T47D (cell line): ENCODE measurements around the gene ZNF692.
"Not testable (repeated sequence)": the region's sequence is repeated elsewhere in the genome, so short reads cannot be mapped to it uniquely, and the experiment has no call there.

Experiments
- DNase-seq, 2 experiments: peaks; one replicate each; pipeline versions ENCODE4 v3.0.0 to v3.0.0-alpha.2; 2011 to 2012; ENCODE audit warnings: low read depth in 1 of 2, low spot score in 1 of 2
- JUND ChIP-seq: IDR thresholded peaks from 2 replicates; pipeline ENCODE4 v1.6.1; 2012; ENCODE audit warnings: low read depth
- in situ Hi-C: cut with HindIII; loops from 2 replicates; pipeline ENCODE4 v1.10.0; 2016; ENCODE audit warnings: low sequenced_read_pairs, low pct_unique_long_range_greater_than_20kb

Gene ZNF692

DNA sequence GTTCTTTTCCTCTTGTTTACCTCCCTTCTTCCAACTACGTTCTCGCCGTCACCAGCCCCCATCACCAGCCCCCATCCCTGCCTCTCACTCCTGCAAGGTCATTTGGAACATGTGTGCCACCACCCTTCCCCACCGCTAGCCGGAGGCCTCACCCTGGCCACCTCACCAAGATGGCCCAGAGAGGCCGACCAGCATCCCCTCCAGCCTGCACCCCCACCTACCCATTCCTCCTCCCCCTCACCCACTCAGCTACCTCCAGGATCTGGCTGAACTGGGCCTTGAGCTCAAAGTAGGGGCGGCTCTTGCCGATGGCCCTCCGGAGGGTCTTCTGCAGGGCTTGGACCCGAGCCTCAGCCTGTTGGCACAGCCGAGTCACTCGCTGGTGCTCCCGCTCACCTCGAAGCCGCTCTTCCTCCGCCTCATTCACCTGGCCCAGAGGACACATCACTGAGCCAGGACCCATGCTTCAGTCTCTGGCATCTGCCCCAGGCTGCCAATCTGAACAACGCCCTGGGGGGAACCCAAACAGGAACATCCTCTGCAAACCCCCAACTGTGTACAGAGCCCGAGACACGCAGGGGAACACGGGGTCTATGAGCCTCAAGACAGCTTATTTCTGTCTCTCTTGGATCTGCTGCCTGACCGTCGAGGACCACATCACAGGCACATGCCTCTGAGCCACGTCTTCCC is 46.0 kb downstream of the ZNF692 start:
- in situ Hi-C loops, result no loop called here
- DNase-seq, result no peak
- TF ChIP-seq JUND, result no peak

- no peak for TF ChIP-seq JUND
- in situ Hi-C loops, result no loop called here
- DNase-seq, result peak in 1 of 2 experiments; percentile 62
Measured at GRCh38 chr1:248811514-248812490, 47.1 kb downstream of the ZNF692 start.

DNA sequence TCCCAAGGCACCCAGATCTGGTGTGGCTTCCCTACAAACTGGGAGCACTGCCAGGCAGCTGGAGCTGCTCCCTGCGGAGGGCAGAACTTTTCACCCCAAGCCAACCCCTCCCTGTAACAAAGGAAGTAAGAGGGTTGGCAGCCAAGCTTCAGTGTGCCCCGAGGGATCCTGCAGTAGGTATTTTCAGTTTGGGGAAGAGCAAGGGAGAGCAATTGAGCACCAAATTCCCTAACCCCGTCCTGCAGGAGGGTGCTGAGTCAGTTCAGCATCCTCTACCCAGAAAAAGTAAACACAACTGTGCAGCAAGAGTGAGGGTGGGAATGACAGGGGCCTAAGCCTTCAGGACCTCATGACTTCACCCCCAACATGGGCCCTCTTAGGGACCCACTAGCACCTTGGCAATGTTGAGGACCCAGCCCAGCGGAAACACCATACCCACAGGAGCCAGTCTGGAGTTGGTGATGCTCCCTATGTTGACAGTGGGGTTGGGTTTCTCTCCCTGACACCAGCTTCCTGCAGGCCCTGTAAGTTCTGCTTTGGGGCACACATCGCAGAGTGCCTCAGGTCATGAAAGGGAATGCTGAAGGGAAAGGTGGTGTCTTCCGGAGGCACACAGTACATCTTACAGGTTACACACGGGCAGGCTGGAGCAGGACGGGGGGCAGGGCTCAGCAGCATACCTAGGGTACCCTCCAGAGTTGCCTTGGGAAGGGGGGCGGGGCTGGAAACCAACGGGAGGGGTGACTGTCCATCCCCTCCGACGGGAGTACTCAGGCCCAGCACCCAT is 48.0 kb downstream of the ZNF692 start:
- in situ Hi-C loops, result no loop called here
- no peak for TF ChIP-seq JUND
- peak in 1 of 2 experiments; percentile 32 for DNase-seq

DNA sequence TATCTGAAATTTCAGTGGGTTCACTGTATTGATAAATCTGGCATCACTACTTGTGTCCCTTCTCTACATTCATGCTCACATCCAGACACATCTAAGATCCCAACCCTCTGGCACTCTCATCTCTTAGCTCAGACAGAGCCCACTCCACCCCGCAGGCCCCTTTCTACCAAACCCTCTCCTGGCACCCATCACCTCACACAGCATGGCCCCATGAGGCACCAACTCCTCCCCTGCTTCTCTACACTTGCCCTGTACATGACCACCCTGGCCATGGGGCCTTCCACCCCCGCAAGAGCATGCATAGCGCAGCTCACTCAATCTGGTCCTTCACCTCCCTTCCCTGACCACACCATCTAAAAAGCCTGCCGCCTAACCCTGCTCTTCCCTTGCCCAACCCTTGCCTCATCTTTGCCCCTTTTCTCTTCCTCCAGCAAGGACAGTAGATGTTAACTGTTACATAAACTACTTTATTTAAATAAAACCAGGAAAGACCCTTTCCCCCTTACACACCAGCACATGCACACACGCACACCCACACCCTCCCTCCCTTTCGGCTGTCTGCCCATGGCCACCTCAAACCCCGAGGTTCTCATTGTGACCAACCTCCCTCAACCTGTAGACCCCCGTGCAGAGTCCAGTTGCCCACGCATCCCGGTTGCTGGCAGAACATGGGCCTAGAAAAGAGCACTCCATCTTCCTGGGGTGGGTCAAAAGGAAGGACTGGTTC is 48.7 kb downstream of the ZNF692 start:
- DNase-seq, result no peak
- in situ Hi-C loops, result no loop called here
- no peak for TF ChIP-seq JUND

- DNase-seq, result no peak
- TF ChIP-seq JUND, result no peak
- in situ Hi-C loops, result no loop called here
Measured at GRCh38 chr1:248808876-248809275, 50.0 kb downstream of the ZNF692 start.

- DNase-seq, result peak; percentile 26 to 68
- no peak for TF ChIP-seq JUND
- in situ Hi-C loops, result no loop called here
Measured at GRCh38 chr1:248807067-248807737, 51.7 kb downstream of the ZNF692 start.

DNA sequence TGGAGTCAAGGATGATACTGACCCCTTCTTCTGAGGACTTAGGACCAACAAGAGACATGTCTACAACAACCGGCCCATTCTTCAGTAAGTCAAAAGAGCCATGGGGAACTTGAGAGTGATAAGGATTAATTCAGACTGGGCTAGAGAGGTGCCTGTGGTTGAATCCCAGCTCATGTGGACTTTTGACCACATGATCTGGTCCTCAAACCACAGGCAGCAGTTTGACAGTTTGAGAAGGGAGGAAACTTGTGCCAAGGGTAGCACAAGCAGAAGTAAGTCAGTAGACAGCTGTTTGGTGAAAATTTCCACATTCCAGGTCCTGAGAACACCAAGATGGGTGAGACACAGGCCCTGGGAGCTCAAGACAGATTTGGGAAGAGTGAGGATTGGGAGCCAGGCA is 53.0 kb downstream of the ZNF692 start:
- no peak for TF ChIP-seq JUND
- no peak for DNase-seq
- in situ Hi-C loops, result no loop called here

- no peak for TF ChIP-seq JUND
- no peak for DNase-seq
- in situ Hi-C loops, result no loop called here
Measured at GRCh38 chr1:248804771-248805681, 53.9 kb downstream of the ZNF692 start.

GRCh38 chr1:248803501-248803900 is 55.4 kb downstream of the ZNF692 start:
- DNase-seq, in situ Hi-C loops: not testable (repeated sequence)

GRCh38 chr1:248802454-248802853 is 56.4 kb downstream of the ZNF692 start:
- TF ChIP-seq JUND, result no peak
- in situ Hi-C loops, result no loop called here
- DNase-seq, result no peak

- no peak for TF ChIP-seq JUND
- in situ Hi-C loops, result no loop called here
- DNase-seq, result no peak
Measured at GRCh38 chr1:248800459-248800858, 58.4 kb downstream of the ZNF692 start.
